Measurements from ENCODE around the gene MS4A5.
"Not testable (repeated sequence)": the region's sequence is repeated elsewhere in the genome, so short reads cannot be mapped to it uniquely, and the experiment has no call there.

GRCh38 chr11:60451185-60451584, 21.8 kb downstream of the MS4A5 start:
- TF ChIP-seq, protein P1, sequence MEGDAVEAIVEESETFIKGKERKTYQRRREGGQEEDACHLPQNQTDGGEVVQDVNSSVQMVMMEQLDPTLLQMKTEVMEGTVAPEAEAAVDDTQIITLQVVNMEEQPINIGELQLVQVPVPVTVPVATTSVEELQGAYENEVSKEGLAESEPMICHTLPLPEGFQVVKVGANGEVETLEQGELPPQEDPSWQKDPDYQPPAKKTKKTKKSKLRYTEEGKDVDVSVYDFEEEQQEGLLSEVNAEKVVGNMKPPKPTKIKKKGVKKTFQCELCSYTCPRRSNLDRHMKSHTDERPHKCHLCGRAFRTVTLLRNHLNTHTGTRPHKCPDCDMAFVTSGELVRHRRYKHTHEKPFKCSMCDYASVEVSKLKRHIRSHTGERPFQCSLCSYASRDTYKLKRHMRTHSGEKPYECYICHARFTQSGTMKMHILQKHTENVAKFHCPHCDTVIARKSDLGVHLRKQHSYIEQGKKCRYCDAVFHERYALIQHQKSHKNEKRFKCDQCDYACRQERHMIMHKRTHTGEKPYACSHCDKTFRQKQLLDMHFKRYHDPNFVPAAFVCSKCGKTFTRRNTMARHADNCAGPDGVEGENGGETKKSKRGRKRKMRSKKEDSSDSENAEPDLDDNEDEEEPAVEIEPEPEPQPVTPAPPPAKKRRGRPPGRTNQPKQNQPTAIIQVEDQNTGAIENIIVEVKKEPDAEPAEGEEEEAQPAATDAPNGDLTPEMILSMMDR (IDR thresholded peaks at IDR 0.05; ENCODE audit: low read length), result not testable (repeated sequence)
- TF ChIP-seq EZH2 (IDR thresholded peaks at IDR 0.05; ENCODE audit: borderline replicate concordance, low read length), result not testable (repeated sequence)

Data from OCI-LY1 (cell line).